PC-3 (cell line): ENCODE measurements around the gene AMZ1. TPM values are rescaled to one million over a fixed set of nuclear protein-coding genes. Genes with fewer than 3 reads are reported as not detected.

ENCODE experiments used
- ATAC-seq: fragments of 200-7000 bp; cut with Tn5 transposase; 2 replicates; pipeline ENCODE4 v1.9.1; 2020; ENCODE audit warnings: mild to moderate bottlenecking, moderate library complexity
- BruUV-seq: library from RNA; stranded (reverse); fragments of 400-500 nt; replicated peaks from 2 replicates; lab custom pipeline; 2021; lab: Mats Ljungman, UMichigan
- CTCF ChIA-PET: fragments of 300-600 bp; sonication (Branson Sonifier 250); formaldehyde crosslinking; loops from one replicate; lab custom pipeline; 2022; ENCODE audit warnings: antibody characterized with exemption; lab: Charles Lee
- POLR2A ChIA-PET: fragments of 300-600 bp; sonication (Branson Sonifier 250); formaldehyde crosslinking; loops from one replicate; lab custom pipeline; 2022; ENCODE audit warnings: antibody characterized with exemption; ENCODE audit not compliant: unreplicated experiment; lab: Charles Lee
- DNase-seq: peaks from one replicate; pipeline ENCODE4 v3.0.0-alpha.2; 2015
- H2AFZ ChIP-seq: fragments of 300-600 bp; sonication (generic); 2 replicates; pipeline ENCODE4 v1.6.0; 2016; ENCODE audit warnings: antibody characterized with exemption, low read length
- H3F3A ChIP-seq: fragments of 300-600 bp; sonication (generic); one replicate; pipeline ENCODE4 v1.6.0; 2017; ENCODE audit warnings: antibody characterized with exemption, low read length, control low read depth, mild to moderate bottlenecking; ENCODE audit not compliant: unreplicated experiment
- H3K27ac ChIP-seq: fragments of 300-600 bp; sonication (generic); 2 replicates; pipeline ENCODE4 v1.5.1; 2016; ENCODE audit warnings: mild to moderate bottlenecking, low read length
- H3K27me3 ChIP-seq: fragments of 300-600 bp; sonication (generic); 2 replicates; pipeline ENCODE4 v1.6.1; 2016; ENCODE audit warnings: low read length, mixed read lengths
- H3K36me3 ChIP-seq: fragments of 300-600 bp; sonication (generic); 2 replicates; pipeline ENCODE4 v1.6.1; 2016; ENCODE audit warnings: low read depth, mixed run types, low read length, mixed read lengths
- H3K4me1 ChIP-seq: fragments of 300-600 bp; sonication (generic); 2 replicates; pipeline ENCODE4 v1.5.1; 2016; ENCODE audit warnings: low read length; ENCODE audit not compliant: insufficient read depth
- H3K4me2 ChIP-seq: fragments of 300-600 bp; sonication (generic); 2 replicates; pipeline ENCODE4 v1.6.0; 2016; ENCODE audit warnings: low read length
- H3K4me3 ChIP-seq: fragments of 300-600 bp; sonication (generic); 2 replicates; pipeline ENCODE4 v1.5.1; 2016; ENCODE audit warnings: mild to moderate bottlenecking, low read length, mixed read lengths
- H3K79me2 ChIP-seq: fragments of 300-600 bp; sonication (generic); 2 replicates; pipeline ENCODE4 v1.6.1; 2017; ENCODE audit warnings: low read length, mixed read lengths
- H3K9ac ChIP-seq: fragments of 300-600 bp; sonication (generic); 2 replicates; pipeline ENCODE4 v1.6.0; 2016; ENCODE audit warnings: mild to moderate bottlenecking, low read length
- H3K9me2 ChIP-seq: fragments of 300-600 bp; sonication (generic); replicated peaks from 2 replicates; pipeline ENCODE4 v1.6.1; 2016; ENCODE audit warnings: mixed run types, low read length, mixed read lengths
- H3K9me3 ChIP-seq: fragments of 300-600 bp; sonication (generic); 2 replicates; pipeline ENCODE4 v1.6.1; 2016; ENCODE audit warnings: low read length, mixed read lengths
- H4K20me1 ChIP-seq: fragments of 300-600 bp; sonication (generic); 2 replicates; pipeline ENCODE4 v1.6.1; 2016; ENCODE audit warnings: low read length, mixed read lengths
- EZH2 ChIP-seq: fragments of 300-600 bp; sonication (generic); IDR thresholded peaks from one replicate; pipeline ENCODE4 v1.6.1; 2017; ENCODE audit warnings: antibody characterized with exemption, mild to moderate bottlenecking, low read length; ENCODE audit not compliant: unreplicated experiment
- EZH2phosphoT487 ChIP-seq: fragments of 300-600 bp; sonication (generic); IDR thresholded peaks from 2 replicates; pipeline ENCODE4 v1.6.1; 2018; ENCODE audit warnings: mild to moderate bottlenecking, antibody characterized with exemption, low read length, borderline replicate concordance
- intact Hi-C: fragments of 100-400 bp; cut with micrococcal nuclease; formaldehyde crosslinking; loops from 2 replicates; pipeline ENCODE4 v1.9.0; 2023
- total RNA-seq: library from RNA; depleted of rRNA; stranded (reverse); fragments of >200 nt; gene quantifications from 2 replicates; pipeline ENCODE4 v1.2.3, GENCODE V29; 2014
- TF ChIP-seq, protein P1 (sequence below): fragments of 300-600 bp; sonication (generic); conservative IDR thresholded peaks from 2 replicates; pipeline ENCODE4 v1.5.1; 2017; ENCODE audit warnings: antibody characterized with exemption, low read depth, mild to moderate bottlenecking, low read length

The AMZ1 gene
- total RNA-seq, 1 experiment from 2014 or later, result not detected

DNA sequence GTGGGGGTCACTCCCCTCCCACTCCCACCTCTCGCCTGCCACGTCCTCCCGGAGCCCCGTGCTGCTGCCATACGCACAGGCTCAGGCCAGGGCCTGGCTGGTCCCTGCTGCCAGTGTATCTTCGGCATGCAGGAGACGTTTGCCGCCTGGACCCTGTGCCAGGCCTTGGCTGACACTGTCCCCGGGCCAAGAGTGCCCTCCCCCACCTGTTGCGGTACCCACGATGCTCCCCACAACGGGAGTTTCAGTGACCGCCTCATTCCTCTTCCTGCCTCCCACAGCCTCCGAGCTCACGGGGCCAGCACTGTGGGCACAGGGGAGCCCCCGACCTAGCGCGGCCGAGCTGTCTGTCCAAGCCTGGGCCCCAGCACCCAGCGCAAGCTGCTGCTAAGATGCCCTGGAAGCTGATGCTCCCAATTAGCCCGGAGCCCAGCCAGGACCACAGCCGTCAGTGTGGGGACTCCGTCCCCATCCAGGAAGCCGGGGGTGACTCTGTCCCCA, 48.8 kb upstream of the AMZ1 start:
- no peaks in the 10 kb centered on the region for H3F3A ChIP-seq
- intact Hi-C loops, result no loop called here
- no peak for ATAC-seq
- H3K9me2 ChIP-seq, result no peaks in the 10 kb centered on the region
- BruUV-seq, result no TSS peak
- TF ChIP-seq, protein P1, sequence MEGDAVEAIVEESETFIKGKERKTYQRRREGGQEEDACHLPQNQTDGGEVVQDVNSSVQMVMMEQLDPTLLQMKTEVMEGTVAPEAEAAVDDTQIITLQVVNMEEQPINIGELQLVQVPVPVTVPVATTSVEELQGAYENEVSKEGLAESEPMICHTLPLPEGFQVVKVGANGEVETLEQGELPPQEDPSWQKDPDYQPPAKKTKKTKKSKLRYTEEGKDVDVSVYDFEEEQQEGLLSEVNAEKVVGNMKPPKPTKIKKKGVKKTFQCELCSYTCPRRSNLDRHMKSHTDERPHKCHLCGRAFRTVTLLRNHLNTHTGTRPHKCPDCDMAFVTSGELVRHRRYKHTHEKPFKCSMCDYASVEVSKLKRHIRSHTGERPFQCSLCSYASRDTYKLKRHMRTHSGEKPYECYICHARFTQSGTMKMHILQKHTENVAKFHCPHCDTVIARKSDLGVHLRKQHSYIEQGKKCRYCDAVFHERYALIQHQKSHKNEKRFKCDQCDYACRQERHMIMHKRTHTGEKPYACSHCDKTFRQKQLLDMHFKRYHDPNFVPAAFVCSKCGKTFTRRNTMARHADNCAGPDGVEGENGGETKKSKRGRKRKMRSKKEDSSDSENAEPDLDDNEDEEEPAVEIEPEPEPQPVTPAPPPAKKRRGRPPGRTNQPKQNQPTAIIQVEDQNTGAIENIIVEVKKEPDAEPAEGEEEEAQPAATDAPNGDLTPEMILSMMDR, result no peak
- TF ChIP-seq EZH2phosphoT487 (no peak), EZH2 (no peak)
- peaks cover 37% of the 10 kb centered on the region for H3K79me2 ChIP-seq
- ChIA-PET CTCF (no interaction called here), POLR2A (no interaction called here)
- no peak overlapping the region for H3K4me3 ChIP-seq
- no peaks in the 10 kb centered on the region for H3K36me3 ChIP-seq
- H3K27me3 ChIP-seq, result no peaks in the 10 kb centered on the region
- no peak for DNase-seq
- H3K4me1 ChIP-seq, result peaks cover under 1% of the 10 kb centered on the region; the same call in 1 of the 2 replicates
- no peak overlapping the region for H2AFZ ChIP-seq
- no peak overlapping the region for H3K27ac ChIP-seq
- peaks cover 13% of the 10 kb centered on the region; the same call in 1 of the 2 replicates for H4K20me1 ChIP-seq
- no peaks in the 10 kb centered on the region for H3K9me3 ChIP-seq
- H3K9ac ChIP-seq, result no peak overlapping the region
- H3K4me2 ChIP-seq, result no peak overlapping the region

DNA sequence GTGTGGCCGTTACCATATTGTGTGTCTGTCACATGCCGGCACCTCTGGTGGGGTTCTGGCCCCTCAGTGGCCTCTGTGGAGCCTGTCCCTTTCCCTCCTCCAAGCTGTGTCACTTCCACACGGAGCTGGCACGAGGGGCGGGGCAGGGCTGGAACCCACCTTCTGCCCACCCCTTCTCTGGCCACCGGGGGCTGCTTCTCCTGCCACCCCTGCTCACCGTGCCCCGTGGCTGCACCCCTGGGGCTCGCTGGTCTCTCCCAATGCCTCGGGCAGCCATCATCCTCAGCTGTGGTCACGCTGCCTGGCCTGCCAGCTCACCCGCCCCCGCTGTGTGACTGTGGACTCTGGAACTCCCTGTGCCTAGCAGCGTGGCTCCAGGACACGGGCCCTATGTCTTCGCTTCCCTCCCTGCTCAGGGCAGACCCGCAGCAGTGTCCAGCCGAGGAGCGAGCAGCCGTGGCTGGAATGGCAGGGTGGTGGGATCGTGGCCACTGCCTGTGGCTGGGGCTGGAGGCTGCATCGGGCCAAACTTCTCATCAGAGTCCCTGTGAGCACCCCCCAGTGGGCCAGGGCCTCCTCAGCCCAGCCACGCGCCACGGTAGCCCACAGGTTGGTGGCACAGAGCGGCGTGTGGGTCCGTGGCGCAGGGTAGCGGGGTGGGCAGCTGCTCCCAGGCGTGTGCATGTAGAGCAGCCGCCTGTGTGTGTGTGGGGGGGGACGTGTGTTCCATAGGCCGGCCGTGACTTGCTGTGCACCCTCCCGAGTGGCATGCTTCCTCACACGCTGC, 48.1 kb upstream of the AMZ1 start:
- H3K27ac ChIP-seq, result no peak overlapping the region
- no peaks in the 10 kb centered on the region for H3K9me3 ChIP-seq
- POLR2A ChIA-PET, result no interaction called here
- CTCF ChIA-PET, result no interaction called here
- no peaks in the 10 kb centered on the region for H3K36me3 ChIP-seq
- H3F3A ChIP-seq, result no peaks in the 10 kb centered on the region
- ATAC-seq (no peak), DNase-seq (no peak)
- peaks cover 32% of the 10 kb centered on the region for H3K79me2 ChIP-seq
- no TSS peak for BruUV-seq
- H2AFZ ChIP-seq, result no peak overlapping the region
- intact Hi-C loops, result no loop called here
- H3K9me2 ChIP-seq, result no peaks in the 10 kb centered on the region
- TF ChIP-seq, protein P1, result no peak
- TF ChIP-seq EZH2phosphoT487 (no peak), EZH2 (no peak)
- H3K9ac ChIP-seq, result no peak overlapping the region
- H3K27me3 ChIP-seq, result no peaks in the 10 kb centered on the region
- no peak overlapping the region for H3K4me3 ChIP-seq
- H3K4me1 ChIP-seq, result no peaks in the 10 kb centered on the region
- H3K4me2 ChIP-seq, result no peak overlapping the region
- peaks cover 10% of the 10 kb centered on the region; the same call in 1 of the 2 replicates for H4K20me1 ChIP-seq

DNA sequence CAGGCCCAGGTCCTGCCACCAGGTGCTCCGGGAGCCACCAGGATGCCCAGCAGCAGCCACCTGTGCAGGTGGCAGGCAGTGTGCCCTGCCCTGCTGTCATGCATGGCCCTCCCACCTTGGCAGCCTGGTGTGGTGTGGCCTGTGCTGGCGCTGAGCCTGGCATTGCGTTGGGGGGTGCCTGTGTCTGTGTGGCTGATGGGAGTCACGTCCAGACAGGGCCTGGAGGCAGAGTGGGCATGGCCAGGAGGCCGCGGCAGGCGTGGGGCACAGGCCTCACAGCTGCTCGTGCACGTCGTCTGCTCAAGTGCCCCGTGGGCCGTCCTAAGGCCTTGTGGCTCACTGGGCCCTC, 47.5 kb upstream of the AMZ1 start:
- no peak; the same call in 1 of the 2 replicates for ATAC-seq
- no peak for TF ChIP-seq EZH2
- TF ChIP-seq, protein P1, result no peak
- no peak for TF ChIP-seq EZH2phosphoT487
- BruUV-seq, result no TSS peak
- no peaks in the 10 kb centered on the region for H3K36me3 ChIP-seq
- H3K4me1 ChIP-seq, result no peaks in the 10 kb centered on the region
- ChIA-PET CTCF (no interaction called here), POLR2A (no interaction called here)
- no peaks in the 10 kb centered on the region for H3K9me2 ChIP-seq
- no peaks in the 10 kb centered on the region for H3K9me3 ChIP-seq
- no peaks in the 10 kb centered on the region for H3F3A ChIP-seq
- intact Hi-C loops, result no loop called here
- H3K27ac ChIP-seq, result no peak overlapping the region
- no peaks in the 10 kb centered on the region for H3K27me3 ChIP-seq
- H3K4me2 ChIP-seq, result no peak overlapping the region
- no peak for DNase-seq
- H4K20me1 ChIP-seq, result peaks cover 5% of the 10 kb centered on the region; the same call in 1 of the 2 replicates
- H2AFZ ChIP-seq, result no peak overlapping the region
- no peak overlapping the region for H3K4me3 ChIP-seq
- no peak overlapping the region for H3K9ac ChIP-seq
- peaks cover 26% of the 10 kb centered on the region for H3K79me2 ChIP-seq
